Chondrocyte (in vitro differentiated cells): ENCODE measurements around the gene SLC9A4. TPM values are rescaled to one million over a fixed set of nuclear protein-coding genes. Genes with fewer than 3 reads are reported as not detected.

Source experiments
- DNase-seq: peaks from one replicate; pipeline ENCODE4 v3.0.0; 2021; ENCODE audit warnings: mixed read lengths, low spot score
- H3K27ac Mint-ChIP-seq: one replicate; pipeline ENCODE4 v1.8.0; 2021; ENCODE audit warnings: mild to moderate bottlenecking, moderate library complexity, mixed read lengths; ENCODE audit not compliant: unreplicated experiment
- H3K27me3 Mint-ChIP-seq: 2 replicates; pipeline ENCODE4 v1.8.0; 2021; ENCODE audit warnings: low read depth, mixed read lengths
- H3K36me3 Mint-ChIP-seq: 2 replicates; pipeline ENCODE4 v1.8.0; 2021; ENCODE audit warnings: low read depth, mixed read lengths
- H3K4me1 Mint-ChIP-seq: 2 replicates; pipeline ENCODE4 v1.8.0; 2021; ENCODE audit warnings: low read depth, mild to moderate bottlenecking, mixed read lengths
- H3K4me3 Mint-ChIP-seq: one replicate; pipeline ENCODE4 v1.8.0; 2021; ENCODE audit warnings: mild to moderate bottlenecking, moderate library complexity, mixed read lengths; ENCODE audit not compliant: unreplicated experiment
- H3K9me3 Mint-ChIP-seq: 2 replicates; pipeline ENCODE4 v1.8.0; 2021; ENCODE audit warnings: low read depth, mixed read lengths
- CTCF ChIP-seq: fragments of 200-600 bp; sonication (generic); IDR thresholded peaks from 2 replicates; pipeline ENCODE4 v1.5.0; 2021; ENCODE audit warnings: antibody characterized with exemption, mild to moderate bottlenecking, moderate library complexity
- total RNA-seq: library from RNA; stranded (reverse); gene quantifications from 3 replicates; pipeline ENCODE4 v1.2.1, GENCODE V29; 2021

The SLC9A4 gene
- total RNA-seq, 1 donor from 2014 or later: not detected

GRCh38 chr2:102453501-102453900, 19.5 kb upstream of the SLC9A4 start:
- DNase-seq: no peak
- Mint-ChIP-seq H3K9me3 (peaks cover 9% of the 10 kb centered on the region), H3K36me3 (peaks cover 4% of the 10 kb centered on the region), H3K27ac (no peak overlapping the region), H3K4me3 (no peak overlapping the region), H3K27me3 (peaks cover 29% of the 10 kb centered on the region), H3K4me1 (no peaks in the 10 kb centered on the region)
- no peak for TF ChIP-seq CTCF

GRCh38 chr2:102455061-102455670, 17.9 kb upstream of the SLC9A4 start:
- Mint-ChIP-seq H3K4me1 (no peaks in the 10 kb centered on the region), H3K9me3 (peaks cover 9% of the 10 kb centered on the region), H3K4me3 (no peak overlapping the region), H3K27me3 (peaks cover 39% of the 10 kb centered on the region), H3K36me3 (peaks cover 4% of the 10 kb centered on the region), H3K27ac (no peak overlapping the region)
- no peak for TF ChIP-seq CTCF
- no peak for DNase-seq

- no peak overlapping the region for H3K27ac Mint-ChIP-seq
- H3K4me1 Mint-ChIP-seq: no peaks in the 10 kb centered on the region
- TF ChIP-seq CTCF: no peak
- DNase-seq: no peak
- peaks cover 6% of the 10 kb centered on the region for H3K36me3 Mint-ChIP-seq
- H3K9me3 Mint-ChIP-seq: peaks cover 15% of the 10 kb centered on the region
- H3K4me3 Mint-ChIP-seq: no peak overlapping the region
- peaks cover 46% of the 10 kb centered on the region for H3K27me3 Mint-ChIP-seq
These were observed 12.6 kb upstream of the SLC9A4 start for GRCh38 chr2:102460467-102460866.

- TF ChIP-seq CTCF: no peak
- H3K4me3 Mint-ChIP-seq: no peak overlapping the region
- H3K27ac Mint-ChIP-seq: no peak overlapping the region
- H3K4me1 Mint-ChIP-seq: no peaks in the 10 kb centered on the region
- DNase-seq: no peak
- H3K36me3 Mint-ChIP-seq: peaks cover 2% of the 10 kb centered on the region
- H3K27me3 Mint-ChIP-seq: peaks cover 47% of the 10 kb centered on the region
- H3K9me3 Mint-ChIP-seq: peaks cover 8% of the 10 kb centered on the region
These were observed 11.8 kb upstream of the SLC9A4 start for GRCh38 chr2:102461188-102461587.

DNA sequence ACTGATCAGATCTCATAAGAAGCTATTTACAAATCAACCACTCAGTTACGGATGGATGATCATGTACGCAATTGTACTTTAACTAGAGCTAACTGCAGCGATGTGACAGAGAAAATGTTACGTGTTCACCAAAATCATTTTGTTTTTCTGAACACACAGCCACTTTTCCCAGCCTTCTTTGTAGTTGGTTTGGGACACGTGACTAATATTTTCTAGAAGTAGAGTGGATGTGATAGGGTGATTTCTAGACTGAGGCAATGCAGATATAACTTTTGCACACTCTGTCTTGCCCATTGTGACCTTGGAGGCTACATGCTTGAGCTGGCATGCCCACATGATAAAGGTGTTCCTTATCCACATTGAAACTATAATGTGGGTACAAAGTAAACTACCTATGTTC, 9.9 kb upstream of the SLC9A4 start:
- peaks cover 2% of the 10 kb centered on the region for H3K36me3 Mint-ChIP-seq
- H3K9me3 Mint-ChIP-seq: peaks cover 8% of the 10 kb centered on the region
- no peaks in the 10 kb centered on the region for H3K4me1 Mint-ChIP-seq
- no peak overlapping the region for H3K4me3 Mint-ChIP-seq
- H3K27me3 Mint-ChIP-seq: peaks cover 46% of the 10 kb centered on the region
- no peak for TF ChIP-seq CTCF
- H3K27ac Mint-ChIP-seq: no peak overlapping the region
- DNase-seq: no peak
